Transverse colon (tissue), 3 donors: ENCODE data around the gene KCTD16.

Experiments used
- CTCF ChIP-seq, 5 experiments: fragments of 200-600 bp in 3 of 5; fragments of 450-650 bp in 2 of 5; sonication (generic) in 3 of 5; IDR thresholded peaks; 1 replicate in 2 of 5; 2 replicates in 3 of 5; pipeline ENCODE4 v1.5.1; 2016 to 2017; ENCODE audit warnings: antibody characterized with exemption in 5 of 5, inconsistent platforms in 3 of 5, mild to moderate bottlenecking in 2 of 5, moderate library complexity in 1 of 5
- EP300 ChIP-seq: sonication (generic); formaldehyde crosslinking; IDR thresholded peaks from one replicate; pipeline ENCODE4 v1.6.1; 2017; ENCODE audit warnings: antibody characterized with exemption, low read depth
- POLR2A ChIP-seq: fragments of 450-650 bp; IDR thresholded peaks from one replicate; pipeline ENCODE4 v1.6.1; 2016; ENCODE audit warnings: antibody characterized with exemption, mild to moderate bottlenecking, moderate library complexity

DNA sequence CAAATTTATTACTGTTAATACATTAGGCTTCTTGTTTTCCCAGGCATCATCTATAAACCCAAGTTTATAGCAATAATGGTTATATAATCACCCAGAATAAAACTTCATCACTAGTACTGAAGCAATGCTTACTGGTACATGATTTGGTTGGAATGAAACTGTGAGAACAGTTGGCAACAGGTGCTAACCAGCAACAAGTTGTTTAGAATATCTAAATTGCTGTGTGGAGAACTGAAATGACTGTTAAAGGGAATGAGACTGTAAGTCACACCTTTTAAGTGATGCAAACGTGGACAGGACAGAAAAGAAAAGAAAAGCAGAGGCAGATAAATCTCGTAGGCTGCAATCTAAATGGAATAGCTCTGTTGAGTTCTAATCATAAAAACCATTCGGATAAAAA, 2.7 kb upstream of the KCTD16 start:
- TF ChIP-seq POLR2A, result no peak
- no peak for TF ChIP-seq CTCF (IDR thresholded peaks at IDR 0.05)
- no peak for TF ChIP-seq EP300
